PC-9 (cell line): ENCODE data around the gene ESPL1. TPM values are rescaled to one million over a fixed set of nuclear protein-coding genes. Genes with fewer than 3 reads are reported as not detected.

Experiments used
- BruUV-seq: library from RNA; stranded (reverse); fragments of 400-500 nt; replicated peaks from 2 replicates; lab custom pipeline; 2021; lab: Mats Ljungman, UMichigan
- CTCF ChIA-PET: fragments of 300-600 bp; sonication (Branson Sonifier 250); formaldehyde crosslinking; loops from one replicate; lab custom pipeline; 2022; ENCODE audit warnings: antibody characterized with exemption; lab: Charles Lee
- POLR2A ChIA-PET: fragments of 300-600 bp; sonication (Branson Sonifier 250); formaldehyde crosslinking; loops from one replicate; lab custom pipeline; 2022; ENCODE audit warnings: antibody characterized with exemption; ENCODE audit not compliant: unreplicated experiment; lab: Charles Lee
- DNase-seq, 2 experiments: peaks; one replicate each; pipeline versions ENCODE4 v3.0.0 to v3.0.0-alpha.2; 2015 to 2022; ENCODE audit warnings: mixed read lengths in 1 of 2
- H2AFZ ChIP-seq: fragments of 200-600 bp; sonication (generic); 2 replicates; pipeline ENCODE4 v1.8.1; 2017; ENCODE audit warnings: antibody characterized with exemption
- H3F3A ChIP-seq: fragments of 200-600 bp; sonication (generic); 2 replicates; pipeline ENCODE4 v1.8.1; 2017; ENCODE audit warnings: antibody characterized with exemption, mild to moderate bottlenecking, low read depth; ENCODE audit not compliant: insufficient read depth
- H3K27ac ChIP-seq: fragments of 200-600 bp; sonication (generic); 2 replicates; pipeline ENCODE4 v1.6.1; 2016; ENCODE audit warnings: mixed run types
- H3K27me3 ChIP-seq: fragments of 200-600 bp; sonication (generic); 2 replicates; pipeline ENCODE4 v1.6.1; 2016; ENCODE audit warnings: low read depth, mixed run types; ENCODE audit not compliant: insufficient read depth
- H3K36me3 ChIP-seq: fragments of 200-600 bp; sonication (generic); 2 replicates; pipeline ENCODE4 v1.6.1; 2016; ENCODE audit warnings: low read depth, mixed run types
- H3K4me1 ChIP-seq: fragments of 200-600 bp; sonication (generic); replicated peaks from 2 replicates; pipeline ENCODE4 v1.6.1; 2016; ENCODE audit warnings: mixed run types; ENCODE audit not compliant: insufficient read depth
- H3K4me2 ChIP-seq: fragments of 200-600 bp; sonication (generic); 2 replicates; pipeline ENCODE4 v1.6.1; 2017; ENCODE audit warnings: mixed run types
- H3K4me3 ChIP-seq: fragments of 200-600 bp; sonication (generic); 2 replicates; pipeline ENCODE4 v1.6.1; 2016; ENCODE audit warnings: mixed run types
- H3K79me2 ChIP-seq: fragments of 200-600 bp; sonication (generic); 2 replicates; pipeline ENCODE4 v1.6.1; 2017; ENCODE audit warnings: low read depth, mixed run types
- H3K9me2 ChIP-seq: fragments of 200-600 bp; sonication (generic); 2 replicates; pipeline ENCODE4 v1.8.1; 2017; ENCODE audit warnings: mild to moderate bottlenecking; ENCODE audit not compliant: insufficient read depth
- H3K9me3 ChIP-seq: fragments of 200-600 bp; sonication (generic); 2 replicates; pipeline ENCODE4 v1.8.1; 2016; ENCODE audit warnings: low read depth; ENCODE audit not compliant: insufficient read depth
- H4K20me1 ChIP-seq: fragments of 200-600 bp; sonication (generic); 2 replicates; pipeline ENCODE4 v1.8.1; 2017; ENCODE audit not compliant: insufficient read depth
- EZH2 ChIP-seq: fragments of 200-600 bp; sonication (generic); IDR thresholded peaks from 2 replicates; pipeline ENCODE4 v1.8.0; 2017; ENCODE audit warnings: antibody characterized with exemption, low read depth
- intact Hi-C: fragments of 100-400 bp; cut with micrococcal nuclease; formaldehyde crosslinking; loops from one replicate; pipeline ENCODE4 v1.10.0; 2022; ENCODE audit not compliant: unreplicated experiment
- total RNA-seq: library from RNA; stranded (reverse); gene quantifications from 2 replicates; pipeline ENCODE4 v1.2.3, GENCODE V29; 2021
- TF ChIP-seq, protein P1 (sequence below): fragments of 200-600 bp; sonication (generic); conservative IDR thresholded peaks from 2 replicates; pipeline ENCODE4 v1.6.1; 2017; ENCODE audit warnings: mixed run types, antibody characterized with exemption, mild to moderate bottlenecking, moderate library complexity

Gene ESPL1
- total RNA-seq, 1 experiment from 2014 or later: 42.0 TPM

DNA sequence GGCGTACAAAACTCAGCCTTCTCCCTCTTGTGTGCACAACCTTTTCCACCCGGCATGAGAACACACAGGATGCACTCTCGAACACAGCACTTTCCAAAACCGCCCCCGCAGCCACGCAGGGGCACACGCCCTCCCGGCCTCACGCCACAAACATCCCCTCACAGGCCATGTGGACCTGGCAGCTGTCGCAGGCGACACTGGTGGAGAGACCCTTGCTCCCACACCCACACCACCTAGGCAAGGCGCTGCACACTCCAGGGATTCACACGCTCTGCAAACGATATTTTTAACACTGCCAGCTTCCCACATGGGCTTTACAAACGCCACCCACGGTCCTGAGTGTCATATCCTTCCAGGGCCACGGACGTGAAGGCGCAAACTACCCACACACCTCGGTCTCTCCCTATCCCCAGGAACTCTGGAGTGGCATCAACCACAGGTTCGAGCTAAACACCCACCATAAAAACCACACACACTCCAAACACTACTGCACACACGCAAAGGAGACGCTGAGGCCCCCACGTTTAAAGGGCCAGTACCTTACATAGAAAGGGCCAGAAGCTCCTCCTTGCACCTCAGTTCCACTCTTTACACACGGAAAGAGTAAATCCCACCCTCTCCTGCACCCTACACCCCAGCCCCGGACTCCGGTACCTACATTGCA, 48.7 kb upstream of the ESPL1 start:
- BruUV-seq: TSS peak; percentile 20
- no peaks in the 10 kb centered on the region; the same call in 1 of the 2 replicates for H3K36me3 ChIP-seq
- H3K4me3 ChIP-seq: peak overlapping the region; percentile 68
- TF ChIP-seq EZH2: no peak
- TF ChIP-seq, protein P1, sequence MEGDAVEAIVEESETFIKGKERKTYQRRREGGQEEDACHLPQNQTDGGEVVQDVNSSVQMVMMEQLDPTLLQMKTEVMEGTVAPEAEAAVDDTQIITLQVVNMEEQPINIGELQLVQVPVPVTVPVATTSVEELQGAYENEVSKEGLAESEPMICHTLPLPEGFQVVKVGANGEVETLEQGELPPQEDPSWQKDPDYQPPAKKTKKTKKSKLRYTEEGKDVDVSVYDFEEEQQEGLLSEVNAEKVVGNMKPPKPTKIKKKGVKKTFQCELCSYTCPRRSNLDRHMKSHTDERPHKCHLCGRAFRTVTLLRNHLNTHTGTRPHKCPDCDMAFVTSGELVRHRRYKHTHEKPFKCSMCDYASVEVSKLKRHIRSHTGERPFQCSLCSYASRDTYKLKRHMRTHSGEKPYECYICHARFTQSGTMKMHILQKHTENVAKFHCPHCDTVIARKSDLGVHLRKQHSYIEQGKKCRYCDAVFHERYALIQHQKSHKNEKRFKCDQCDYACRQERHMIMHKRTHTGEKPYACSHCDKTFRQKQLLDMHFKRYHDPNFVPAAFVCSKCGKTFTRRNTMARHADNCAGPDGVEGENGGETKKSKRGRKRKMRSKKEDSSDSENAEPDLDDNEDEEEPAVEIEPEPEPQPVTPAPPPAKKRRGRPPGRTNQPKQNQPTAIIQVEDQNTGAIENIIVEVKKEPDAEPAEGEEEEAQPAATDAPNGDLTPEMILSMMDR: no peak
- no peaks in the 10 kb centered on the region for H3K27me3 ChIP-seq
- ChIA-PET CTCF (no interaction called here), POLR2A (interaction anchor here (0.6 to 0.8 kb wide), 2 partner anchors 33 to 76 kb away, joined by 3 to 4 read pairs; partner anchors contain the start of gene PFDN5)
- peaks cover 46% of the 10 kb centered on the region for H3K79me2 ChIP-seq
- no peaks in the 10 kb centered on the region for H4K20me1 ChIP-seq
- no peaks in the 10 kb centered on the region for H3K9me2 ChIP-seq
- no peak for DNase-seq
- no peak overlapping the region for H3K27ac ChIP-seq
- H3F3A ChIP-seq: peaks cover 36% of the 10 kb centered on the region
- H3K4me1 ChIP-seq: peaks cover 69% of the 10 kb centered on the region
- H3K9me3 ChIP-seq: no peaks in the 10 kb centered on the region
- peak overlapping the region; percentile 3; the same call in 1 of the 2 replicates for H2AFZ ChIP-seq
- intact Hi-C loops: no loop called here
- peak overlapping the region; percentile 98 for H3K4me2 ChIP-seq

- Histone ChIP-seq H3K4me1 (peaks cover 76% of the 10 kb centered on the region), H2AFZ (peak overlapping the region; percentile 3; the same call in 1 of the 2 replicates), H3K4me2 (peak overlapping the region; percentile 98), H3K4me3 (peak overlapping the region; percentile 68), H3K9me3 (no peaks in the 10 kb centered on the region), H3K79me2 (peaks cover 46% of the 10 kb centered on the region), H3K36me3 (no peaks in the 10 kb centered on the region), H3K9me2 (no peaks in the 10 kb centered on the region), H4K20me1 (no peaks in the 10 kb centered on the region), H3K27me3 (no peaks in the 10 kb centered on the region), H3K27ac (peak overlapping the region; percentile 26; the same call in 1 of the 2 replicates), H3F3A (peaks cover 43% of the 10 kb centered on the region)
- ChIA-PET POLR2A (interaction anchor here (0.6 to 0.8 kb wide), 8 partner anchors 17 to 102 kb away, joined by 3 to 26 read pairs (median 5); partner anchors contain the start of gene PFDN5), CTCF (interaction anchor here (0.6 to 1.2 kb wide), 2 partner anchors 31 to 848 kb away, joined by 3 read pairs; no protein-coding TSS in a partner anchor)
- peak; percentile 57 to 69 for DNase-seq
- no TSS peak for BruUV-seq
- TF ChIP-seq, protein P1: no peak
- no peak for TF ChIP-seq EZH2
- intact Hi-C loops: loop anchor here (1.0 to 2.0 kb wide), 3 partner anchors 31 to 79 kb away; partner anchors contain the start of genes CSAD, MYG1 and ZNF740
Measured at GRCh38 chr12:53219956-53220693, 48.0 kb upstream of the ESPL1 start.

DNA sequence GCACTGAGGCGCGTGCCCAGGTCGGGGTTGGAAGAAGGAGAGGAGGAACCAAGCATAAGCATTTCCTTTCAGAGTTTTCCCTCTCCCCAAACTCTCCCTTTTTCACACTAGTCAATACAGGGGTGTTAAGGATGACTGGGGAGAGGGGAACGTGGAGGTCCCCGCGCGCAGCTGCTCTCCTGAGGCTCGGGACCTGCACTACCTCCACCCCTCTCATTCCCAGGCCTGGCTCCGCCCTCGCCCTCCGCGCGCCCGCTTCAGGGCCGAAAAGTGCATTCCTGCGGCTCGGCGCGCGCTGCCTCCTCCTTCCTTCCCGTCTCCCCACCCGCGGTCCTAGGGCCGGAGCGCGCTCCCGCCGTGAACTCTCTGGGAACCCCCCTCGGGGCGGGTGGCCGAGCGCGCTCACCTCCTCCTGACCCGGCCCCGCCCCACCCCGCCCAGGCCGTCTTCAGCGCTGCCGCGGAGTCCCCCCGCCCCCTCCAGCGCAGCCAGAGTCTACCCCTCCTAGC, 47.4 kb upstream of the ESPL1 start:
- no TSS peak for BruUV-seq
- Histone ChIP-seq H3K36me3 (no peaks in the 10 kb centered on the region), H3K4me1 (peaks cover 79% of the 10 kb centered on the region), H3K9me3 (no peaks in the 10 kb centered on the region), H3K4me3 (peak overlapping the region; percentile 68), H4K20me1 (no peaks in the 10 kb centered on the region), H3K9me2 (no peaks in the 10 kb centered on the region), H3K79me2 (peaks cover 47% of the 10 kb centered on the region), H3K4me2 (peak overlapping the region; percentile 99), H3F3A (peaks cover 45% of the 10 kb centered on the region), H2AFZ (peak overlapping the region; percentile 86), H3K27me3 (no peaks in the 10 kb centered on the region), H3K27ac (peak overlapping the region; percentile 96)
- TF ChIP-seq, protein P1: no peak
- TF ChIP-seq EZH2: no peak
- DNase-seq: peak; percentile 84 to 97
- POLR2A ChIA-PET: interaction anchor here (0.6 to 0.8 kb wide), 9 partner anchors 16 to 189 kb away, joined by 3 to 26 read pairs (median 5); partner anchors contain the start of gene PFDN5
- CTCF ChIA-PET: interaction anchor here (0.6 to 1.2 kb wide), 2 partner anchors 31 to 848 kb away, joined by 3 read pairs; no protein-coding TSS in a partner anchor
- intact Hi-C loops: loop anchor here (1.0 to 2.0 kb wide), 4 partner anchors 10 to 78 kb away; partner anchors contain the start of genes CSAD, MYG1 and ZNF740
